IPS DF 19.7 (cell line): ENCODE data around the gene RPS15.

Experiments used
- DNase-seq: peaks from one replicate; pipeline ENCODE4 v3.0.0-alpha.2; 2013; ENCODE audit warnings: low read depth, low spot score

The RPS15 gene

DNA sequence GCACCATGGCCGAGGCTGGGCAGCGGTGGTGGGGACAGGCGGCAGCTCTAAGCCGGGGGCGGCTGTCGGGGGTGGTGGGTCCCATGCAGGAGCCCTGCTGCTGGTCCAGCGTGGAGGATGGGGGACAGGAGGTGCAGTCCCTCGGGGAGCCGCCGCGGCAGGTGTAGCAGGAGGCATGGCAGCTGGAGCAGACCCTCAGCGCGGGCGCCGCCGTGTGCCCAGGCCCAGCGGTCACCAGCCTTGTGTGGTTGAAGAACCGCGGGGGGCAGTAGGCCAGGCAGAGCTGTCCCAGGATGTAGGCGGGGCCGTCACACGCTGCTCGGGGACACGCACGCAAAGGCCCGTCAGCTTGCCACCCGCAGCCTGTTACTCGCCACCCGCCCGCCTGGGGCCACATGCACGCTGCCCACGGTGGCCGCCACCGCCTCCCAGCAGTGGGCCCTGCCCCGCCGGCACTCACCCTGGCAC is 43.7 kb downstream of the RPS15 start:
- DNase-seq: no peak

DNA sequence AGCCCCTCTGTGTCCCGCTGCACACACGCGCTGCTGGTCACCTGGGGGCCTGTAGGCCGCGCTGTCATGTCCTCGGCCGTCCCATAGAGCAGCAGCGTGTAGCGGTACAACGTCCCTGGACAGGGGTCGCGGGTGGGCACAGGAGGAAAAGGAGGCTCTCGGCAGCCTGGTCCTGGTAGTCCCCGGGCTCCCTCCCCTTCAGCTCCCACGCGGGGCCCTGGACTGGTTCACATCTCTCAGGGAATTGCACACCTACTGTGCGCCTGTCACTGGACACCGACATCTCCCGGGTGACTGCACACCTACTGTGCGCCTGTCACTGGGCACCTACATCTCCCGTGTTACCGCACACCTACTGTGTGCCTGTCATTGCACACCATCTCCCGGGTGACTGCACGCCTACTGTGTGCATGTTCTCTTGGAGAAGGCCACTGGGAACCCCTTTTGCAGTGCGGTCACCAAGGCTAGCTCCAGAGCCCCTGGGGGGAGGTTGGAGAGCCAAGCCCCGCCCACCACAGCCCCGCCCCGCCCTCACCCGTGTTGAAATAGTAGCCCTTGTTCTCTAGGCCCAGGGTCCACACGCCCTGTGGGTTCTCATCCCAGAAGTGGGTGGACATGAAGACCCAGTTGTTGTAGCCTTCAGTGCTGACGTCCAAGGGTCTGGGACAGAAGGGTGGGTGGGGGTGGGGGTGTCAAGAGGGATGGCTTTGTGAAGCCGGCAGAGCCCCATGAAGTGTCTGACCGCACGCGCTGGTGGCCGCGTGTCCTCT is 44.4 kb downstream of the RPS15 start:
- DNase-seq: no peak

DNA sequence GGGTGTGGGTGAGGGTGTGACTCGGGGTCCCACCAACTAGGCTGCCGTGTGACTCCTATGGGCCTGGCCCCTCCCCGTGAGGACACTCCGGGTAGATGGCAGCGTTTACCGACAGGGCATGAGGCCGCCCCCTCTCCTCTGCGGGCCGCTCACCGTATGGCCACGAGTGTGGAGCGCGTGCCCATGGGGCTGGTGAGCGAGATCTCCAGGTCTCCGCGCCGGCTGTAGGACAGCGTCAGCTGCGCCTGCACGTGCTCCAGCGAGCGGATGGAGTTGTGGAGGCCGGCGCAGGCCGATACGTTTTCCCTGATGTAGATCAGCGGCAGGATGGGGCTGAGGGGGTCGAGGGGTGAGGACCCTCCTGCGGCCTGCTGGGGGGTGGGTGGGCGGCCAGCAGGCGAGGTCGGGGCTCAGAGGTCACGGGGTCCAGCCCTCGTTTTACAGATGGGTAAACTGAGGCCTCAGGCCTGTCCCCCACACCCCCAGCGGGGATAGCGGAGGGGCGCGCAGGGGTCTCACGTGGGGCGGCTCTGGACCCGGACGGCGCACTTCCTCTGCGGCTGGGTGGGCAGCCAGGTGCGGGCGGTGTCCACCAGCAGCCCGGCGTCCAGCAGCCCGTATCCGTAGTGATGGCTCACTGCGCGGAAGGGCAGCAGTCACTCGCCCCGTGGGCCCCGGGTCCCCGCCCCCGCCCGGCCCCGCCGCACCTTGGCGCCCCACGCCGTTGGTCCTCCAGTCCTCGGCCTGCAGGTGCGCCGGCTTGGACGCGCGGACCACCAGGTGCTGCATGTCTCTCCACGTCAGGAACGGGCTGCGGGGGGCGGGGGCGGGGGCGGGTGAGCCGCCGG is 45.2 kb downstream of the RPS15 start:
- DNase-seq: no peak

DNA sequence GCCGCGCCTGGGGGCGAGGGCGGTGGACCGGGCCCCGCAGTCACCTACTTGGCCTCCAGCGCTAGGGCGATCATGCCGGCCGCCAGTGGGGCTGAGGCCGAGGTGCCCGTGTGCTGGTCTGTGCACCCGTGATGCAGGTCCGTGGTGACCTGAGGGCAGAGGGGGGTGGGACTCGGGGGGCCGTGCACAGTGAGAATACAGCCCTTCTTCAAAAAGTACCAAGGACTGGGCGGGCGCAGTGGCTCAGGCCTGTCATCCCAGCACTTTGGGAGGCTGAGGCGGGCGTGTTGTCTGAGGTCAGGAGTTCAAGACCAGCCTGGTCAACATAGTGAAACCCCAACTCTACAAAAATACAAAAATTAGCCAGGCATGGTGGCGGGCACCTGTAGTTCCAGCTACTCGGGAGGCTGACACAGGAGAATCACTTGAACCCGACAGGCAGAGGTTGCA is 45.8 kb downstream of the RPS15 start:
- no peak for DNase-seq

DNA sequence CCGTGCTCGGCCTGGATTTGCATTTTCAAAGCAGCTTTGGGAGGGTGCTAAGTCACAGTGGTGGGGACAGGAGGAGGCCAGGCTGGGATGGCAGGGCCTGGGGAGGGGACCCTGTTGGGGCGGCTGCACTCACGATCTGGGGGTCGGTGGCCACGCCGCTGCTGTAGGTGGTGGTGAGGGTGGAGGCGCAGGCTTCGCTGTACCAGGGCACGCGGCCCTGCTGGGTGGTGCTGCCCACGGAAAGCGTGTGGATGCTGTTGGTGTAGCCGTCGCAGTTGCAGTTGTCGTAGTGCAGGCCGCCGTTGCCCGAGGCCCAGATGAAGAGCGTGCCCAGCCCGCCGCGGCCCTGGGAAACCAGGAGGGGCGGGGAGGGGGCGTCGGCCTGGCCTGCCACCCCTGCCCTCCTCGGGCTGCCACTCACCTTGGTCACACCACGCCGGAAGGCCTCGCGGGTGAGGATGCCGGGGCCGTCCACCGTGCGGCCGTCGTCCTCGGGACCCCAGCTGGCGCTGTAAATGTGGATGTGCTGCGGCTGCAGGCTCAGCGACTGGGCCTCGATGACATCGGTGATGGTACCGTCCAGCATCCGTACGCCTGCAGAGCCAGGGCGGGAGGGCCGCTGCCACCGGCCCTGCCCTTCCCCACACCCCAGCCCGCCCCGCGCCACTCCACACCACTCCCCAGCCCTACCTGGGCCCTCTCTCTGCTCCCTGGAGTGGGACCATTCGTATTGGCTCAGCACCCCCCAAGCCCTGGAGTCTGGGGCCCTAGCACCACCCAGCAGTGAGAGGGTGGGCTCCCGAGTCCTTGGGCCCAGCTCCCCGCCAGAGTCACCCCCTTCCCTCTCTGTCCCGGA is 48.8 kb downstream of the RPS15 start:
- no peak for DNase-seq

DNA sequence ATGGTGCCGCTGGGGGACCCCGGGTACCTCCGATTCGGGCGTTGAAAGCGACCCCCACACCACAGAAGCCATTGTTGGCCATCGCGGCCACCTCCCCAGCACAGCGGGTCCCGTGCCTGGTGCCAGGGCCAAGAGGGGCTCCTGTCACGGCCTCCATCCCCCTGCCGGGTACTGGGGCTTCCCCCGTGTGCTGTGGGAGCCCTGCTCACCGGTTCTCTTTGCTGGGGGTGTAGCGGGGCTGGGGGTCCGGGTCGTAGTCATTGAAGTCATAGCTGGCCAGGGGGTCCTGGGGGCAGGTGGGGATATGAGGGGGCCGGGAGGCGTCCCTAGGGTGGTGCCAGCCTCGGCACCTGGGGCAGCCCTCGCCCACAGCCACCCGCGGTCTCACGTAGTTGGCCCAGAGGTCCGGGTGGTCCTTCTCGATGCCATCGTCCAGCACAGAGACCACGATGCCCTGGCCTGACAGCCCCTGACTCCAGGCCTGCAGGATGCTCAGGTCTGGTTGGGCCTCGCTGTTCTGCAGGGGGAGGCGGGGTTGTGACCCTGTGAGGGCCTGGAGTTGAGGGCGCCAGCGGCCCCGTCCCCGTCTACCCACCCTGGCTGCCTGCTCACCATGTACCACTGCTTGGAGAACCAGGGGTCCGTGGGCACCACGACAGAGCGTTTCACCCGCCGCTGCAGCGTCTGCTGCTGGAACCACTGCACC is 49.5 kb downstream of the RPS15 start:
- no peak for DNase-seq

DNA sequence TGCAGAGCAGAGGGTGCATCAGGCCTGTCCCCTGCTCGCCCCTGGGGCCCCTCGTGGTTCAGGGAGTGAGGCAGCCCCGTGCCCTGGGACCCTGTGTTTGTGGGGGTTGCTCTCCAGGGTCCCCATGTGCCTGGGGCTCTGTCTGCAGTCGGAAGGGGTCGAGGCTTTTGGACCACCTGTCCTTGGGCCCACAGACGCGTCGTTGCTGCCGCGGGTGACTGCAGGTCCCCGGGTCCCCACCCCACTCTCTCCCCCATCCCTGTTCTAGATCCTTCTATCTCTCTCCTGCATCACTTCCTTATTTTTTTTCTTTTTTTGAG is 50.0 kb downstream of the RPS15 start:
- no peak for DNase-seq

DNA sequence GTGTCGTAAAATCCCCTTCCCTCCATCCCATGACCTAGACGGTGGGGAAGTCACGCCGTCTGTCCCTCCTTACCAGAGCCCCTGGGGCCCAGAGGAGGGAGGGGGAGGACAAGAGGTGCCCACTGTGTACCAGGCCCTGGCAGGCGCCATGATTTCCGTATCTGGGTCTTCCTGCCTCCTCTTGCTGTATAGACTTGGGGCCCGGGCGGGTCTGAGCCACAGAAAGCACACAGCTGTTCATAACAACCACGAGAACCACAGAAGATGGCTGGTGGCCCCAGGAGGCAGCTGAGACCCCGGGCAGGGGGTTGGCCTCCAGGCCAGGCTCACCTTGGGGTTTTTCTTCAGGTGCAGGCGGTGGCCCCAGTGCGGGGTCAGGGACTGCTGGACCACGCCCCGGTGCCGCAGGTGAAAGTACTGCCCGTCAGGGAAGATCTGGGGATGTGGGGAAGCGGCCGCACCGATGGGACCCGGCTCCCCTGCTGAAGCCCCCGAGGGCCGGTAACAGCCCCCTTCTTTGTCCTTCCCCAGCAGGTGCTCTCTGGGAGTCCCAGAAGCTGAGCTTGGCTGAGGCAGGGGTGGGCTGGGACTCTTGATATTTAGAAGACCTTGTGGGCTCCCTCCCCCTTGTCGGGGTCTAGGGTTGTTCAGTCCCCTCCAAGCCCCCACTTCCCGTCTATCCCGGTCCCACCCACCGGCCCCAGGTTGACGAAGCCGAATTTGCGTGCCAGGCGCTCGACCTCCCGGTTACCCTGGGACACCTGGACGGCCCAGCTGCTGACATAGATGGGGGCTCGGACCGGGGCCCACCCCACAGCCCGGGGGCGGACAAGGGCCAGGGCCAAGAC is 51.5 kb downstream of the RPS15 start:
- no peak for DNase-seq
